SH-SY5Y (cell line): ENCODE results near the gene PARVG.

Experiments used
- GATA2 ChIP-seq: IDR thresholded peaks from 2 replicates; pipeline ENCODE4 v1.6.1; 2011; ENCODE audit warnings: mild to moderate bottlenecking, low read depth, low read length
- GATA3 ChIP-seq: IDR thresholded peaks from 2 replicates; pipeline ENCODE4 v1.6.1; 2011; ENCODE audit warnings: low read depth, mild to moderate bottlenecking, low read length, moderate library complexity

DNA sequence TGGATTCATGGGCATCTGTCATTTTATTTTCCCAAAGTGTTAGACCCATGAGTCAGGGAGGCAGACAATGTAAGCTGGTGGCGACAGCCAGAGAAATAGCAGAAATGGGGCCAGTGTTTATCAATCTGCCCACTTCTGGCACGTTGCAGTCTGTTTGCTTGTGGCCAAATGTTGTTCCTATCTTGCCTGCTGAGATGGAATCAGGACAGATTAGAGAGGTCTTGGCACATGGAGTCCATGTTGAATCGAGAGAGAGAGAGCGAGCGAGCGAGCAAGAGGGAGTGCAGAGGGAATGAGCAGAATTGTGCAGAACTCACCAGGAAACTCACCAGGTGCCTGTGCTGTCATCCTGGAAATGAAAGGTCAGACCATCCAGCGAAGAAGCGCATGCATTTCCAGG lies 21.9 kb upstream of the PARVG start:
- TF ChIP-seq GATA2: peak; percentile 91
- TF ChIP-seq GATA3: no peak
